Glutamatergic neuron (in vitro differentiated cells): Measurements from ENCODE around the gene CELF2. TPM values are rescaled to one million over a fixed set of nuclear protein-coding genes. Genes with fewer than 3 reads are reported as not detected.

Source experiments
- DNase-seq: peaks from one replicate; pipeline ENCODE4 v3.0.0; 2022
- H3K27ac Mint-ChIP-seq: one replicate; pipeline ENCODE4 v1.8.0; 2020; ENCODE audit warnings: mild to moderate bottlenecking, mixed read lengths, inconsistent platforms; ENCODE audit not compliant: unreplicated experiment
- H3K27me3 Mint-ChIP-seq: one replicate; pipeline ENCODE4 v1.8.0; 2020; ENCODE audit warnings: mild to moderate bottlenecking, moderate library complexity, mixed read lengths, inconsistent platforms; ENCODE audit not compliant: unreplicated experiment
- H3K36me3 Mint-ChIP-seq: one replicate; pipeline ENCODE4 v1.8.0; 2020; ENCODE audit warnings: mild to moderate bottlenecking, mixed read lengths, inconsistent platforms; ENCODE audit not compliant: unreplicated experiment
- H3K4me1 Mint-ChIP-seq: one replicate; pipeline ENCODE4 v1.8.0; 2020; ENCODE audit warnings: mild to moderate bottlenecking, low read depth, mixed read lengths, inconsistent platforms; ENCODE audit not compliant: unreplicated experiment
- H3K4me3 Mint-ChIP-seq: one replicate; pipeline ENCODE4 v1.8.0; 2020; ENCODE audit warnings: mild to moderate bottlenecking, mixed read lengths, inconsistent platforms; ENCODE audit not compliant: unreplicated experiment
- H3K9me3 Mint-ChIP-seq: one replicate; pipeline ENCODE4 v1.8.0; 2020; ENCODE audit warnings: mild to moderate bottlenecking, moderate library complexity, mixed read lengths, inconsistent platforms; ENCODE audit not compliant: unreplicated experiment
- CTCF ChIP-seq: fragments of 200-600 bp; sonication (generic); IDR thresholded peaks from one replicate; pipeline ENCODE4 v1.5.0; 2021; ENCODE audit not compliant: partially characterized antibody, unreplicated experiment
- total RNA-seq: library from RNA; stranded (reverse); fragmentation: NEBNext Ultra II Directional; extraction: Animal tissue kit (Norgen Biotek cat#: 25700); gene quantifications from one replicate; pipeline ENCODE4 v1.2.1, GENCODE V29; 2021; ENCODE audit not compliant: unreplicated experiment

CELF2 gene
- total RNA-seq, 1 donor from 2014 or later: 47.4 TPM

GRCh38 chr10:11212288-11213085 is 194.8 kb downstream of the CELF2 start:
- peaks cover 4% of the 10 kb centered on the region for H3K36me3 Mint-ChIP-seq
- peak overlapping the region; percentile 14 for H3K27ac Mint-ChIP-seq
- H3K4me3 Mint-ChIP-seq: peak overlapping the region; percentile 47
- H3K4me1 Mint-ChIP-seq: peaks cover 38% of the 10 kb centered on the region
- H3K27me3 Mint-ChIP-seq: peaks cover 8% of the 10 kb centered on the region
- peaks cover 16% of the 10 kb centered on the region for H3K9me3 Mint-ChIP-seq
- no peak for TF ChIP-seq CTCF
- no peak for DNase-seq

GRCh38 chr10:11213137-11213536 is 195.5 kb downstream of the CELF2 start:
- Mint-ChIP-seq H3K36me3 (peaks cover 4% of the 10 kb centered on the region), H3K27ac (peak overlapping the region; percentile 14), H3K9me3 (peaks cover 12% of the 10 kb centered on the region), H3K4me1 (peaks cover 36% of the 10 kb centered on the region), H3K4me3 (peak overlapping the region; percentile 53), H3K27me3 (peaks cover 8% of the 10 kb centered on the region)
- peak; percentile 39 for DNase-seq
- TF ChIP-seq CTCF: no peak

- Mint-ChIP-seq H3K27me3 (peaks cover 8% of the 10 kb centered on the region), H3K4me3 (no peak overlapping the region), H3K27ac (no peak overlapping the region), H3K4me1 (peaks cover 33% of the 10 kb centered on the region), H3K36me3 (no peaks in the 10 kb centered on the region), H3K9me3 (peaks cover 12% of the 10 kb centered on the region)
- no peak for DNase-seq
- no peak for TF ChIP-seq CTCF
These were observed 196.7 kb downstream of the CELF2 start for GRCh38 chr10:11214407-11214806.

GRCh38 chr10:11215471-11215870 is 197.8 kb downstream of the CELF2 start:
- peaks cover 4% of the 10 kb centered on the region for H3K36me3 Mint-ChIP-seq
- H3K27ac Mint-ChIP-seq: no peak overlapping the region
- TF ChIP-seq CTCF: no peak
- H3K27me3 Mint-ChIP-seq: peaks cover 8% of the 10 kb centered on the region
- peaks cover 29% of the 10 kb centered on the region for H3K4me1 Mint-ChIP-seq
- DNase-seq: no peak
- H3K9me3 Mint-ChIP-seq: peaks cover 12% of the 10 kb centered on the region
- no peak overlapping the region for H3K4me3 Mint-ChIP-seq

- H3K9me3 Mint-ChIP-seq: peaks cover 7% of the 10 kb centered on the region
- no peak for TF ChIP-seq CTCF
- no peak for DNase-seq
- peaks cover 7% of the 10 kb centered on the region for H3K36me3 Mint-ChIP-seq
- no peak overlapping the region for H3K27ac Mint-ChIP-seq
- H3K4me3 Mint-ChIP-seq: no peak overlapping the region
- peaks cover 4% of the 10 kb centered on the region for H3K27me3 Mint-ChIP-seq
- H3K4me1 Mint-ChIP-seq: peaks cover 19% of the 10 kb centered on the region
These were observed 199.8 kb downstream of the CELF2 start for GRCh38 chr10:11217521-11217920.
